RCC 7860 (cell line): Measurements from ENCODE around the gene VWA5B2.
A peak's percentile ranks its signal among the peaks of the same experiment; 100 is the strongest.

Experiments used
- DNase-seq: peaks from one replicate; pipeline ENCODE4 v3.0.0-alpha.2; 2015; ENCODE audit warnings: low spot score
- FAIRE-seq: peaks from 2 replicates; lab custom pipeline; 2012; peaks lifted over from hg19 to GRCh38; lab: Jason Lieb, UNC

The VWA5B2 gene

GRCh38 chr3:184229394-184230080 is at the start of gene VWA5B2:
TSS of gene VWA5B2 (plus strand) at chr3:184229585. CDS start at chr3:184230529, 944 bp downstream.
- no peak for FAIRE-seq
- DNase-seq: peak; percentile 46

- DNase-seq (peak; percentile 50), FAIRE-seq (no peak)
Observed at GRCh38 chr3:184180165-184180564, 49.2 kb upstream of the VWA5B2 start.

GRCh38 chr3:184181596-184181995 is 47.8 kb upstream of the VWA5B2 start:
- FAIRE-seq: no peak
- no peak for DNase-seq

GRCh38 chr3:184183679-184184078 is 45.7 kb upstream of the VWA5B2 start:
- FAIRE-seq (no peak), DNase-seq (no peak)

GRCh38 chr3:184184546-184185230 is 44.7 kb upstream of the VWA5B2 start:
- FAIRE-seq: no peak
- no peak for DNase-seq

GRCh38 chr3:184185461-184186183 is 43.8 kb upstream of the VWA5B2 start:
- DNase-seq (peak; percentile 96), FAIRE-seq (peak; percentile 10)

GRCh38 chr3:184186184-184186901 is 43.0 kb upstream of the VWA5B2 start, which contains the start of gene ABCF3:
TSS of gene ABCF3 (plus strand) at chr3:184186199. CDS start at chr3:184186208, 9 bp downstream.
- FAIRE-seq: no peak
- DNase-seq: no peak

GRCh38 chr3:184186902-184187207 is 42.5 kb upstream of the VWA5B2 start:
- no peak for DNase-seq
- FAIRE-seq: no peak

- FAIRE-seq: no peak
Observed at GRCh38 chr3:184188080-184188479, 41.3 kb upstream of the VWA5B2 start.

GRCh38 chr3:184189421-184189820 is 40.0 kb upstream of the VWA5B2 start:
- FAIRE-seq (no peak), DNase-seq (no peak)

More at GRCh38 chr3:184188080-184188479, 41.3 kb upstream of the VWA5B2 start:
- DNase-seq: no peak

- FAIRE-seq (no peak), DNase-seq (no peak)
Observed at GRCh38 chr3:184192889-184193288, 36.5 kb upstream of the VWA5B2 start.

GRCh38 chr3:184193991-184194539 is 35.3 kb upstream of the VWA5B2 start:
- FAIRE-seq: no peak
- no peak for DNase-seq

- FAIRE-seq: no peak
- no peak for DNase-seq
Observed at GRCh38 chr3:184196536-184196935, 32.8 kb upstream of the VWA5B2 start.

- no peak for DNase-seq
- no peak for FAIRE-seq
Observed at GRCh38 chr3:184198509-184198908, 30.9 kb upstream of the VWA5B2 start.

GRCh38 chr3:184200825-184201224 is 28.6 kb upstream of the VWA5B2 start:
- DNase-seq: no peak
- FAIRE-seq: no peak

- DNase-seq (no peak), FAIRE-seq (no peak)
Observed at GRCh38 chr3:184203526-184203925, 25.9 kb upstream of the VWA5B2 start.

- no peak for FAIRE-seq
- DNase-seq: no peak
Observed at GRCh38 chr3:184209146-184209923, 20.1 kb upstream of the VWA5B2 start.

GRCh38 chr3:184211297-184211696 is 18.1 kb upstream of the VWA5B2 start:
- FAIRE-seq: no peak

GRCh38 chr3:184211718-184212117 is 17.7 kb upstream of the VWA5B2 start:
- no peak for DNase-seq
- no peak for FAIRE-seq

More at GRCh38 chr3:184211297-184211696, 18.1 kb upstream of the VWA5B2 start:
- DNase-seq: no peak

- FAIRE-seq (no peak), DNase-seq (no peak)
Observed at GRCh38 chr3:184218814-184219213, 10.6 kb upstream of the VWA5B2 start.
